GM19328 (cell line): ENCODE data around the gene AQP12A.

Source experiments
- ATAC-seq: cut with Tn5 transposase; IDR thresholded peaks from one replicate; pipeline ENCODE4 v1.9.1; 2021; ENCODE audit warnings: mild to moderate bottlenecking, moderate library complexity; ENCODE audit not compliant: unreplicated experiment

Gene AQP12A

GRCh38 chr2:240722376-240722775, 30.7 kb downstream of the AQP12A start:
- no peak for ATAC-seq

GRCh38 chr2:240722796-240723735, 31.4 kb downstream of the AQP12A start:
- no peak for ATAC-seq

- ATAC-seq: no peak
These were observed 32.2 kb downstream of the AQP12A start for GRCh38 chr2:240723851-240724250.

GRCh38 chr2:240724431-240724830, 32.8 kb downstream of the AQP12A start:
- no peak for ATAC-seq

GRCh38 chr2:240725266-240725665, 33.6 kb downstream of the AQP12A start:
- ATAC-seq: no peak

- no peak for ATAC-seq
These were observed 34.0 kb downstream of the AQP12A start for GRCh38 chr2:240725671-240726070.

- ATAC-seq: no peak
These were observed 35.2 kb downstream of the AQP12A start for GRCh38 chr2:240726876-240727275.

GRCh38 chr2:240727439-240727838, 35.8 kb downstream of the AQP12A start:
- no peak for ATAC-seq

GRCh38 chr2:240727913-240728312, 36.2 kb downstream of the AQP12A start:
- no peak for ATAC-seq

GRCh38 chr2:240728361-240728760, 36.7 kb downstream of the AQP12A start:
- no peak for ATAC-seq

- ATAC-seq: no peak
These were observed 37.2 kb downstream of the AQP12A start for GRCh38 chr2:240728827-240729226.

- ATAC-seq: no peak
These were observed 39.0 kb downstream of the AQP12A start for GRCh38 chr2:240730501-240731177.

GRCh38 chr2:240731178-240731545, 39.5 kb downstream of the AQP12A start:
- no peak for ATAC-seq

- ATAC-seq: no peak
These were observed 40.5 kb downstream of the AQP12A start for GRCh38 chr2:240732184-240732583.

- ATAC-seq: no peak
These were observed 41.4 kb downstream of the AQP12A start for GRCh38 chr2:240732911-240733622.

- no peak for ATAC-seq
These were observed 42.3 kb downstream of the AQP12A start for GRCh38 chr2:240733803-240734495.

GRCh38 chr2:240734756-240735155, 43.1 kb downstream of the AQP12A start:
- no peak for ATAC-seq

GRCh38 chr2:240735476-240735875, 43.8 kb downstream of the AQP12A start:
- no peak for ATAC-seq

GRCh38 chr2:240736281-240737250, 44.9 kb downstream of the AQP12A start:
- no peak for ATAC-seq

GRCh38 chr2:240737512-240737911, 45.8 kb downstream of the AQP12A start:
- no peak for ATAC-seq
